Osteoblast (primary cell): ENCODE results near the gene IGF1R. TPM values are rescaled to one million over a fixed set of nuclear protein-coding genes. Genes with fewer than 3 reads are reported as not detected.
A peak's percentile ranks its signal among the peaks of the same experiment; 100 is the strongest.

Experiments
- DNase-seq: peaks from one replicate; pipeline ENCODE4 v3.0.0; 2011; ENCODE audit warnings: low spot score, mixed read lengths; ENCODE audit not compliant: insufficient read length; ENCODE audit errors: missing footprints
- H2AFZ ChIP-seq: 2 replicates; pipeline ENCODE4 v1.6.0; 2011; ENCODE audit warnings: mild to moderate bottlenecking, low read length
- H3K27ac ChIP-seq: 2 replicates; pipeline ENCODE4 v1.5.1; 2011; ENCODE audit warnings: mild to moderate bottlenecking, low read depth, low read length, moderate library complexity
- H3K27me3 ChIP-seq: 2 replicates; pipeline ENCODE4 v1.6.0; 2012; ENCODE audit warnings: mild to moderate bottlenecking, control low read depth, inconsistent platforms, low read length, moderate library complexity; ENCODE audit not compliant: insufficient read depth
- H3K36me3 ChIP-seq: 2 replicates; pipeline ENCODE4 v1.5.1; 2011; ENCODE audit warnings: mild to moderate bottlenecking, low read length, control low read depth, moderate library complexity; ENCODE audit not compliant: insufficient read depth
- H3K4me1 ChIP-seq: 2 replicates; pipeline ENCODE4 v1.5.1; 2011; ENCODE audit warnings: mild to moderate bottlenecking, low read length, control low read depth, moderate library complexity; ENCODE audit not compliant: insufficient read depth
- H3K4me2 ChIP-seq: 2 replicates; pipeline ENCODE4 v1.6.0; 2011; ENCODE audit warnings: mild to moderate bottlenecking, low read length; ENCODE audit not compliant: insufficient read depth
- H3K4me3 ChIP-seq: fragments of 200-600 bp; sonication (generic); 3 replicates; pipeline ENCODE4 v1.5.1; 2012; ENCODE audit warnings: mild to moderate bottlenecking, low read length, inconsistent platforms; ENCODE audit not compliant: insufficient read depth
- H3K79me2 ChIP-seq: 2 replicates; pipeline ENCODE4 v1.6.0; 2012; ENCODE audit warnings: mild to moderate bottlenecking, low read length, control low read depth, inconsistent platforms; ENCODE audit not compliant: insufficient read depth
- H3K9me3 ChIP-seq: 2 replicates; pipeline ENCODE4 v1.5.1; 2011; ENCODE audit warnings: low read depth, low read length, control low read depth
- H4K20me1 ChIP-seq: 2 replicates; pipeline ENCODE4 v1.6.0; 2012; ENCODE audit warnings: mild to moderate bottlenecking, low read length, control low read depth; ENCODE audit not compliant: insufficient read depth
- CTCF ChIP-seq: IDR thresholded peaks from 2 replicates; pipeline ENCODE4 v1.5.1; 2011; ENCODE audit warnings: mild to moderate bottlenecking, low read depth, low read length, moderate library complexity; ENCODE audit errors: extremely low read depth
- total RNA-seq: library from RNA; depleted of rRNA; stranded (reverse); fragments of >200 nt; gene quantifications from 2 replicates; pipeline ENCODE4 v1.2.3, GENCODE V29; 2012

IGF1R gene
- total RNA-seq, 1 donor, result 18.8 TPM

- H2AFZ ChIP-seq, result no peak overlapping the region
- no peaks in the 10 kb centered on the region for H3K27me3 ChIP-seq
- no peaks in the 10 kb centered on the region for H3K36me3 ChIP-seq
- TF ChIP-seq CTCF, result no peak
- H3K4me2 ChIP-seq, result peak overlapping the region; percentile 79
- DNase-seq, result no peak
- no peaks in the 10 kb centered on the region for H3K9me3 ChIP-seq
- peaks cover 73% of the 10 kb centered on the region for H3K79me2 ChIP-seq
- peaks cover 31% of the 10 kb centered on the region for H3K4me1 ChIP-seq
- H4K20me1 ChIP-seq, result peaks cover 71% of the 10 kb centered on the region
- H3K4me3 ChIP-seq, result peak overlapping the region; percentile 18
- no peak overlapping the region for H3K27ac ChIP-seq
These were observed 151.4 kb downstream of the IGF1R start for GRCh38 chr15:98799461-98800390.

- H2AFZ ChIP-seq, result no peak overlapping the region
- no peaks in the 10 kb centered on the region for H3K36me3 ChIP-seq
- peaks cover 75% of the 10 kb centered on the region for H3K79me2 ChIP-seq
- H3K4me3 ChIP-seq, result peak overlapping the region; percentile 44
- peak overlapping the region; percentile 79 for H3K4me2 ChIP-seq
- no peak overlapping the region for H3K27ac ChIP-seq
- no peaks in the 10 kb centered on the region for H3K27me3 ChIP-seq
- H3K9me3 ChIP-seq, result no peaks in the 10 kb centered on the region
- no peak for DNase-seq
- no peak for TF ChIP-seq CTCF
- peaks cover 31% of the 10 kb centered on the region for H3K4me1 ChIP-seq
- peaks cover 71% of the 10 kb centered on the region for H4K20me1 ChIP-seq
These were observed 152.3 kb downstream of the IGF1R start for GRCh38 chr15:98800437-98801233.

GRCh38 chr15:98801234-98801561, 152.9 kb downstream of the IGF1R start:
- no peak overlapping the region for H3K4me3 ChIP-seq
- H3K27me3 ChIP-seq, result no peaks in the 10 kb centered on the region
- no peaks in the 10 kb centered on the region for H3K9me3 ChIP-seq
- TF ChIP-seq CTCF, result no peak
- peaks cover 76% of the 10 kb centered on the region for H3K79me2 ChIP-seq
- no peaks in the 10 kb centered on the region for H3K36me3 ChIP-seq
- no peak overlapping the region for H3K27ac ChIP-seq
- H3K4me2 ChIP-seq, result peak overlapping the region; percentile 79
- H2AFZ ChIP-seq, result no peak overlapping the region
- DNase-seq, result no peak
- H4K20me1 ChIP-seq, result peaks cover 72% of the 10 kb centered on the region
- peaks cover 31% of the 10 kb centered on the region for H3K4me1 ChIP-seq

DNA sequence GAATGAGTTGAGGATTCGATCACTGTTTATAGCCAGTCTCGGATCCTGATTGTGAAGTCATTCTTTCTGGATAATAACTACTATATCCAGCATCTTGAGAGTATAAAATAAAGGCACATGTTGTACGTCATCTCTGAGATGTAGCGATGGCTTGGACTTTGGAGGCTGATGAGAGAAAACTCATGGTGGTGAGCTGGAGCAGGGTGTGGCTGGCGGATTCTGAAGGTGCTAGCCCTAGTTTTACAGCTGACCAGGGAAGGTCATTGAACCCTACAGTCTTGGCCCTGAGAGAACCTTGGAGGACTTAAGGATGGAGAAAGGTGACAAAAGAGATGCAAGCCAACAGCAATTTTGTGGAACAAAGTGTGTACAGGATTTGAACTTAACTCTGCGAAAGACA, 153.8 kb downstream of the IGF1R start:
- H2AFZ ChIP-seq, result no peak overlapping the region
- no peaks in the 10 kb centered on the region for H3K9me3 ChIP-seq
- H3K4me3 ChIP-seq, result no peak overlapping the region
- peaks cover 75% of the 10 kb centered on the region for H4K20me1 ChIP-seq
- DNase-seq, result no peak
- no peak overlapping the region for H3K27ac ChIP-seq
- no peak for TF ChIP-seq CTCF
- no peaks in the 10 kb centered on the region for H3K36me3 ChIP-seq
- no peaks in the 10 kb centered on the region for H3K27me3 ChIP-seq
- H3K4me1 ChIP-seq, result peaks cover 35% of the 10 kb centered on the region
- no peak overlapping the region for H3K4me2 ChIP-seq
- H3K79me2 ChIP-seq, result peaks cover 75% of the 10 kb centered on the region
